GM18499 (cell line): ENCODE data around the gene GPR75.

Experiments
- ATAC-seq: cut with Tn5 transposase; IDR thresholded peaks from one replicate; pipeline ENCODE4 v1.9.1; 2021; ENCODE audit warnings: moderate number of reproducible peaks; ENCODE audit not compliant: insufficient read depth, unreplicated experiment

The GPR75 gene

DNA sequence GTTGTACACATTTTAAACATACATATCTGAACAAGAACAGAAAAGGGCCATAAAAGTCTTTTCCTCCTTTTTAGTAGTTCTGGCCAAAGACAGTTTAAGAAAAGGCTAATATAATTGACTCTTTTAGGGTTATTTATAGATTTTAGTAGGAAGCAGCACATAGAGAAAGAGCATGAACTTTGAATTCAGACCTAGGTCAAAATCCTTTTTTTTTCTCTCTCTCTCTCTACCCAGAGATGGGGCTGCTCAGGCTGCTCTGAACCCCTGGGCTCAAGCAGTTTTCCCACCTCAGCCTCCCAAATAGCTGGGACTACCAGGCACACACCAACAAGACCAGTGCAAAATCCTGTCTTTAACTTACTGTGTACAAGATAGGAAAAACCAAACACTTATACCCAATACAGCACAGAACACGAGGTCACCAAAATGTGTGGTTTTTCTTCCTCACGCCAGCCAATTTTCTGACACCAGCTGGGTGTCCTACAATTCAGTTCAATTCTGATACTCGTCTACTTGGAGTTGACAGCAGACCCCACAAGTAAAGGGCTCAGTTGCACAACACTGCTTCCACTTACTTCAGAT lies 40.8 kb downstream of the GPR75 start:
- no peak for ATAC-seq

DNA sequence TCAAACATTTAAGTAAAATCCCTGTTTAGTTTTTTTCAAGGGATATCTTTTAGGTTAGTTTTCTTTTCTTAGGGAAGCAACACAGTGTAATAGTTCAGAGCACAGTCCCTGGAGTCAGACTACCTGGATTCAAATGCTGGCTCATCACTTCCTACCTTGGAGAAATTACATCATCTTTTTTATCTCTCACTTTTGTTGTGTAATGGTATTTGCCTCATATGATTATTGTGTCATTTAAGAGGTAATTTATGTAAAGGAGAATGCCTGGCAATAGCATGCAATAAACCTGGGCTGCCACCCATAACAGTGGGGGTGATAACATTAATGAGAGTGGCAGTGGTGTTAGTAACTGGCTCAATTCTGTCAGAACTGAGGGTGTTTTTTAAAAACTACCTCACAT lies 46.6 kb downstream of the GPR75 start:
- ATAC-seq = no peak

- no peak for ATAC-seq
Observed at GRCh38 chr2:53811601-53812000, 48.2 kb downstream of the GPR75 start.
